CD4-positive, alpha-beta T cell (primary cell): ENCODE results near the gene ASCC3. TPM values are rescaled to one million over a fixed set of nuclear protein-coding genes. Genes with fewer than 3 reads are reported as not detected.
"Not testable (repeated sequence)": the region's sequence is repeated elsewhere in the genome, so short reads cannot be mapped to it uniquely, and the experiment has no call there.

Source experiments
- ATAC-seq: fragments of 200-7000 bp; cut with Tn5 transposase; one replicate; pipeline ENCODE4 v1.10.0; 2022; ENCODE audit warnings: mild to moderate bottlenecking; ENCODE audit not compliant: poor library complexity
- CTCF ChIA-PET: fragments of 350-600 bp; sonication (Branson Sonifier 250); formaldehyde crosslinking; loops from one replicate; lab custom pipeline; 2021; ENCODE audit warnings: antibody characterized with exemption, inconsistent platforms; lab: Charles Lee
- POLR2A ChIA-PET: fragments of 350-600 bp; sonication (Branson Sonifier 250); formaldehyde crosslinking; loops from one replicate; lab custom pipeline; 2021; ENCODE audit warnings: antibody characterized with exemption, inconsistent platforms; lab: Charles Lee
- DNase-seq, 14 experiments: peaks; one replicate each; pipeline ENCODE4 v3.0.0-alpha.2; 2013 to 2020; ENCODE audit warnings: mixed read lengths in 2 of 14
- H3K27ac ChIP-seq, 2 donors: one replicate each; pipeline versions ENCODE4 v1.5.1 to v1.7.0; 2013; ENCODE audit warnings: low read length in 2 of 2, low read depth in 1 of 2, mild to moderate bottlenecking in 1 of 2
- H3K27me3 ChIP-seq, 2 experiments: 1 replicate in 1 of 2; 2 replicates in 1 of 2; pipeline versions ENCODE4 v1.6.1 to v1.7.0; 2013; ENCODE audit warnings: low read length in 2 of 2, control low read depth in 1 of 2, mild to moderate bottlenecking in 1 of 2, moderate library complexity in 1 of 2; ENCODE audit not compliant: insufficient read depth in 2 of 2, control insufficient read depth in 1 of 2
- H3K36me3 ChIP-seq: one replicate; pipeline ENCODE4 v1.6.1; 2013; ENCODE audit warnings: low read length, control low read depth; ENCODE audit not compliant: insufficient read depth
- H3K4me1 ChIP-seq: one replicate; pipeline ENCODE4 v1.6.1; 2013; ENCODE audit warnings: low read length, control low read depth; ENCODE audit not compliant: insufficient read depth
- H3K4me3 ChIP-seq: one replicate; pipeline ENCODE4 v1.5.1; 2013; ENCODE audit warnings: mild to moderate bottlenecking, low read length, moderate library complexity
- H3K9me3 ChIP-seq, 2 experiments: 1 replicate in 1 of 2; 2 replicates in 1 of 2; pipeline versions ENCODE4 v1.6.1 to v1.7.0; 2013; ENCODE audit warnings: low read length in 2 of 2, mild to moderate bottlenecking in 2 of 2, control low read depth in 1 of 2, moderate library complexity in 1 of 2; ENCODE audit not compliant: control insufficient read depth in 1 of 2, insufficient read depth in 1 of 2
- H3K27ac Mint-ChIP-seq: one replicate; pipeline ENCODE4 v1.8.0; 2020; ENCODE audit warnings: mixed read lengths
- H3K27me3 Mint-ChIP-seq: one replicate; pipeline ENCODE4 v1.8.0; 2021; ENCODE audit warnings: mixed read lengths
- H3K36me3 Mint-ChIP-seq: one replicate; pipeline ENCODE4 v1.8.0; 2021; ENCODE audit warnings: low read depth, mixed read lengths
- H3K4me1 Mint-ChIP-seq: one replicate; pipeline ENCODE4 v1.8.0; 2021; ENCODE audit warnings: low read depth, mixed read lengths
- H3K4me3 Mint-ChIP-seq: one replicate; pipeline ENCODE4 v1.8.0; 2020; ENCODE audit warnings: mild to moderate bottlenecking, mixed read lengths
- H3K9me3 Mint-ChIP-seq: one replicate; pipeline ENCODE4 v1.8.0; 2020; ENCODE audit warnings: mixed read lengths
- intact Hi-C, 2 experiments: fragments of 100-400 bp; cut with DNase I in 1 of 2; cut with micrococcal nuclease in 1 of 2; formaldehyde crosslinking; loops; one replicate each; pipeline versions ENCODE4 v1.15.1 to v1.9.0; 2023 to 2025; cut with DNase I, micrococcal nuclease
- total RNA-seq, 174 experiments: library from RNA in 2 of 174; stranded (reverse) in 2 of 174; gene quantifications; one replicate each; pipeline ENCODE4 v1.2.3 and lab custom pipeline; 2021 to 2026
- TF ChIP-seq, protein P1 (sequence below): fragments of 200-600 bp; IDR thresholded peaks from one replicate; pipeline ENCODE4 v1.8.0; 2022; ENCODE audit warnings: antibody characterized with exemption, mild to moderate bottlenecking

The ASCC3 gene
- total RNA-seq, 2 experiments from 2014 or later: 28.9 to 30.4 TPM

DNA sequence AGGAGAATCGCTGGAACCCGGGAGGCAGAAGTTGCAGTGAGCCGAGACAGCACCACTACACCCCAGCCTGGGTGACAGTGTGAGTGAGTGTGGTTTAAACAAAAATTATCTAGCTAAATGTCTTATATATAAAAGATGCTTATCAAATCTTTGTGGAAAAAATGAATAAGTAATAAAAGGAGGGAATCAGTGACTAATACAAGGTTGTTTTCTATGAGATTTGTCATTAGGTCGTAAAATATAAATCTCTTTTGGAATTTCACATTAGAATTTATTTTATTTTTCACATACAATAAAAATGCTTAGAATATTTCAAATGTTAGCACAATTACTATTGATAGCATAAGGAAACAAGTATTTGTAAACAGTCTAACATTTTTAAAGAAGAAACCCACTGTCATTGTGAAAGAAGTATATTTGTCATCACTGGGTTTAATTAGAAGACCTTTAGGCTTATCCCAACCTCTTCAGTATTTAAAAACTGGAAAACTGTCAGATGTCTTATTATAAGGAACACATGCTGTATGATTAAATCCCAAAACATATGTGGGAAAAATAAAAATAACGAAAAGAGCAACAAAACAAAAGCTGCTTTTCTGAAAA is 47.1 kb downstream of the ASCC3 start:
- Mint-ChIP-seq H3K4me3 (no peak overlapping the region), H3K36me3 (peaks cover 59% of the 10 kb centered on the region), H3K9me3 (peaks cover 6% of the 10 kb centered on the region), H3K27me3 (no peaks in the 10 kb centered on the region), H3K4me1 (peaks cover 30% of the 10 kb centered on the region), H3K27ac (no peak overlapping the region)
- TF ChIP-seq, protein P1, sequence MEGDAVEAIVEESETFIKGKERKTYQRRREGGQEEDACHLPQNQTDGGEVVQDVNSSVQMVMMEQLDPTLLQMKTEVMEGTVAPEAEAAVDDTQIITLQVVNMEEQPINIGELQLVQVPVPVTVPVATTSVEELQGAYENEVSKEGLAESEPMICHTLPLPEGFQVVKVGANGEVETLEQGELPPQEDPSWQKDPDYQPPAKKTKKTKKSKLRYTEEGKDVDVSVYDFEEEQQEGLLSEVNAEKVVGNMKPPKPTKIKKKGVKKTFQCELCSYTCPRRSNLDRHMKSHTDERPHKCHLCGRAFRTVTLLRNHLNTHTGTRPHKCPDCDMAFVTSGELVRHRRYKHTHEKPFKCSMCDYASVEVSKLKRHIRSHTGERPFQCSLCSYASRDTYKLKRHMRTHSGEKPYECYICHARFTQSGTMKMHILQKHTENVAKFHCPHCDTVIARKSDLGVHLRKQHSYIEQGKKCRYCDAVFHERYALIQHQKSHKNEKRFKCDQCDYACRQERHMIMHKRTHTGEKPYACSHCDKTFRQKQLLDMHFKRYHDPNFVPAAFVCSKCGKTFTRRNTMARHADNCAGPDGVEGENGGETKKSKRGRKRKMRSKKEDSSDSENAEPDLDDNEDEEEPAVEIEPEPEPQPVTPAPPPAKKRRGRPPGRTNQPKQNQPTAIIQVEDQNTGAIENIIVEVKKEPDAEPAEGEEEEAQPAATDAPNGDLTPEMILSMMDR: no peak
- Histone ChIP-seq H3K4me3 (no peak overlapping the region), H3K36me3 (peaks cover 8% of the 10 kb centered on the region), H3K27me3 (no peaks in the 10 kb centered on the region), H3K9me3 (peaks cover 0 to 6% of the 10 kb centered on the region in 2 experiments), H3K4me1 (no peaks in the 10 kb centered on the region), H3K27ac (no peak overlapping the region)
- intact Hi-C loops: no loop called here
- no peak for DNase-seq
- ChIA-PET CTCF (interaction anchor here (0.6 kb wide), 1 partner anchor 12 kb away, joined by 3 read pairs; no protein-coding TSS in a partner anchor), POLR2A (no interaction called here)
- no peak for ATAC-seq

DNA sequence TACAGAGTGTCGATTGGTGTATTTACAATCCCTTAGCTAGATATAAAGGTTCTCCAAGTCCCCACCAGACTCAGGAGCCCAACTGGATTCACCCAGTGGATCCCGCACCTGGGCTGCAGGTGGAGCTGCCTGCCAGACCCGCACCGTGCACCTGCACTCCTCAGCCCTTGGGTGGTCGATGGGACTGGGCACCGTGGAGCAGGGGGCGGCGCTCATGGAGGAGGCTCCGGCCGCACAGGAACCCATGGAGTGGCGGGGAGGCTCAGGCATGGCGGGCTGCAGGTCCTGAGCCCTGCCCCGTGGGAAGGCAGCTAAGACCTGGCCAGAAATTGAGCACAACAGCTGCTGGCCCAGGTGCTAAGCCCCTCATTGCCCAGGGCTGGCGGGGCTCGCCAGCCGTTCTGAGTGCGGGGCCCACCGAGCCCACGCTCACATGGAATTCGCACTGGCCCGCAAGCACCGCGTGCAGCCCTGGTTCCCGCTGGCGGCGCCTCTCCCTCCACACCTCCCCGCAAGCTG is 52.0 kb downstream of the ASCC3 start:
- H3K4me3 Mint-ChIP-seq, H3K27ac ChIP-seq, CTCF ChIA-PET, H3K4me3 ChIP-seq, H3K27ac Mint-ChIP-seq, POLR2A ChIA-PET, H3K9me3 ChIP-seq, H3K4me1 ChIP-seq, H3K27me3 ChIP-seq, DNase-seq, H3K27me3 Mint-ChIP-seq, intact Hi-C loops, ATAC-seq, H3K9me3 Mint-ChIP-seq, H3K36me3 ChIP-seq: not testable (repeated sequence)
- peaks cover 50% of the 10 kb centered on the region for H3K36me3 Mint-ChIP-seq
- peaks cover 16% of the 10 kb centered on the region for H3K4me1 Mint-ChIP-seq

DNA sequence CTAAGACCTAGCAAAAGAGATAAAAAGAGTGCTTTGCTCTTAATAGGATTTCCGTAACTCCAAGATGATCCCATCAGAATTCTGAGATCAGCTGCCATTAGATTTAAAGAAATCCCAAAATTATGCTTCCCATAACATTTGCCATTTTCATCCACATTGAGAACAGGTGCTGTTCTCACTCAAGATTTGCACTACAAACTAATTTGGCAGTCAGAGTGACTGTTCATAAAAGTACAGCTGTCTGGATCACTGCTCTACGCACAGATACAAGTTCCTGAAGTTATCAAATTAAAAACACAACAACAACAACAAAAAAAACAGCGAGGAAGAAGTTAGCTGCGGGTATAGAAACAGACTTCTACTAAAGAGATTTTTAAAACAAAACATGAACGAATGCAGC is 58.1 kb downstream of the ASCC3 start:
- Histone ChIP-seq H3K9me3 (no peaks in the 10 kb centered on the region), H3K4me3 (no peak overlapping the region), H3K27ac (no peak overlapping the region), H3K27me3 (no peaks in the 10 kb centered on the region), H3K36me3 (no peaks in the 10 kb centered on the region), H3K4me1 (no peaks in the 10 kb centered on the region)
- Mint-ChIP-seq H3K9me3 (peaks cover 5% of the 10 kb centered on the region), H3K4me1 (peaks cover 26% of the 10 kb centered on the region), H3K27me3 (no peaks in the 10 kb centered on the region), H3K27ac (no peak overlapping the region), H3K36me3 (peaks cover 62% of the 10 kb centered on the region), H3K4me3 (no peak overlapping the region)
- TF ChIP-seq, protein P1: no peak
- intact Hi-C loops: no loop called here
- ChIA-PET CTCF (no interaction called here), POLR2A (no interaction called here)
- no peak for ATAC-seq
- no peak for DNase-seq

DNA sequence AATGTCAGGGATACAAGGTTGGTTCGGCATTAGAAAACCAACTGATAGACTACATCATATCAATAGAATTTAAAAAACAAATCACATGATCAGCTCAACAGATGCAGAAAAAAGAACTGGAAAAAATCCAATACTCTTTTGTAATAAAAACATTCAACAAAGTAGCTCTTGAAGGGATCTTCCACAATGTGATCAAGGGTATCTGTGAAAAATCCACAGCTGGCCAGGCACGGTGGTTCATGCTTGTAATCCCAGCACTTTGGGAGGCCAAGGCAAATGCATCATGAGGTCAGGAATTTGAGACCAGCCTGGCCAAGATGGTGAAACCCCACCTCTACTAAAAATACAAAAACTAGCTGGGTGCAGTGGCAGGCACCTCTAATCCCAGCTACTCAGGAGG is 63.1 kb downstream of the ASCC3 start:
- no peaks in the 10 kb centered on the region for H3K27me3 ChIP-seq
- Mint-ChIP-seq H3K27me3 (no peaks in the 10 kb centered on the region), H3K4me3 (no peak overlapping the region), H3K9me3 (peaks cover 4% of the 10 kb centered on the region), H3K36me3 (peaks cover 83% of the 10 kb centered on the region), H3K4me1 (peaks cover 55% of the 10 kb centered on the region), H3K27ac (no peak overlapping the region)
- DNase-seq: no peak
- no peak overlapping the region for H3K4me3 ChIP-seq
- H3K27ac ChIP-seq: no peak overlapping the region
- no peaks in the 10 kb centered on the region for H3K9me3 ChIP-seq
- TF ChIP-seq, protein P1: no peak
- POLR2A ChIA-PET: no interaction called here
- CTCF ChIA-PET: no interaction called here
- no peaks in the 10 kb centered on the region for H3K36me3 ChIP-seq
- no peaks in the 10 kb centered on the region for H3K4me1 ChIP-seq
- ATAC-seq: no peak
- intact Hi-C loops: no loop called here
